ENCODE data around the gene HSF4. TPM values are rescaled to one million over a fixed set of nuclear protein-coding genes. Genes with fewer than 3 reads are reported as not detected.
A peak's percentile ranks its signal among the peaks of the same experiment; 100 is the strongest.

Gene HSF4
- total and polyA plus RNA-seq, 2 of the 4 experiments (the other 2 are of a cell fraction) = 0.54 to 7.5 TPM

GRCh38 chr16:67198238-67198734, 33.7 kb downstream of the HSF4 start:
- Histone ChIP-seq H3K4me3 (ENCODE audit: insufficient read depth, low read depth, low read length) (no peak overlapping the region), H4K20me1 (ENCODE audit: insufficient read depth, low read length) (peaks cover 21% of the 10 kb centered on the region), H3K9me1 (ENCODE audit: insufficient read depth, low read length) (peaks cover 4% of the 10 kb centered on the region; the same call in 1 of the 2 replicates), H3K27ac (ENCODE audit: insufficient read depth, low read length) (no peak overlapping the region), H3K79me1 (ENCODE audit: low read depth in 1 of 2, low read length in 2 of 2) (peaks cover 16 to 36% of the 10 kb centered on the region in 2 experiments), H4K91ac (ENCODE audit: insufficient read depth, low read depth, low read length) (no peak overlapping the region), H3K9me3 (ENCODE audit: control insufficient read depth, insufficient read depth, low read length) (no peaks in the 10 kb centered on the region), H3K9ac (ENCODE audit: low read depth, low read length) (no peak overlapping the region), H2AFZ (replicated peaks; ENCODE audit: low read length, poor library complexity) (no peak overlapping the region), H3K4ac (ENCODE audit: low read depth, low read length) (no peak overlapping the region), H3K4me1 (ENCODE audit: control insufficient read depth, insufficient read depth, low read length) (peaks cover 2% of the 10 kb centered on the region; the same call in 1 of the 2 replicates), H2BK5ac (ENCODE audit: low read depth, low read length, poor library complexity, severe bottlenecking) (no peak overlapping the region), H3K14ac (replicated peaks; ENCODE audit: low read depth, low read length) (no peak overlapping the region), H2AK9ac (replicated peaks; ENCODE audit: low read depth, low read length, poor library complexity) (peak overlapping the region; percentile 70), H3K4me2 (ENCODE audit: low read depth, low read length) (no peak overlapping the region), H2BK15ac (ENCODE audit: low read depth, low read length) (no peak overlapping the region), H3K56ac (ENCODE audit: extremely low read depth, insufficient read depth, low read length) (no peak overlapping the region), H2BK120ac (ENCODE audit: low read depth, low read length) (no peak overlapping the region), H3K18ac (ENCODE audit: low read depth, low read length) (no peak overlapping the region), H4K8ac (ENCODE audit: low read depth in 2 of 2, low read length in 2 of 2) (no peak overlapping the region), H3K23ac (ENCODE audit: low read depth, low read length) (no peak overlapping the region), H4K5ac (ENCODE audit: low read depth, low read length) (no peak overlapping the region), H2AK5ac (ENCODE audit: low read depth, low read length) (no peak overlapping the region), H3K36me3 (ENCODE audit: control insufficient read depth, insufficient read depth, low read length) (peaks cover 69% of the 10 kb centered on the region), H2BK20ac (ENCODE audit: low read depth, low read length) (no peak overlapping the region), H3K27me3 (ENCODE audit: control insufficient read depth, insufficient read depth, low read length) (no peaks in the 10 kb centered on the region)
- dilution Hi-C loops (cut with HindIII; ENCODE audit: low sequenced_read_pairs, unreplicated experiment) = no loop called here
- 77% methylated on average over 4 of the region's 12 CpGs; no CpG with 5 or more reads in 1 of the 2 experiments for WGBS, 2 experiments (ENCODE audit: extremely low coverage in 2 of 2, insufficient read length in 1 of 2)
- peak; percentile 64 for ATAC-seq (ENCODE audit: low read depth)
- TF ChIP-seq CTCF (conservative IDR thresholded peaks at IDR 0.05; ENCODE audit: low read depth, low read length) (peak; percentile 77), RAD21 (IDR thresholded peaks at IDR 0.05; ENCODE audit: low read length) (peak; percentile 50), RFX5 (IDR thresholded peaks at IDR 0.05; ENCODE audit: low read depth, low read length) (no peak), SMC3 (IDR thresholded peaks at IDR 0.05; ENCODE audit: low read depth, low read length) (peak; percentile 45), POLR2A (IDR thresholded peaks at IDR 0.05; ENCODE audit: low read depth, low read length) (no peak)
- intact Hi-C loops (cut with micrococcal nuclease) = no loop called here
- ChIA-PET POLR2A (ENCODE audit: unreplicated experiment) (interaction anchor here (0.9 kb wide), 1 partner anchor 28 kb away, joined by 5 read pairs; the partner anchor contains the start of gene TMEM208), CTCF (interaction anchor here (1.1 kb wide), 1 partner anchor 13 kb away, joined by 3 read pairs; no protein-coding TSS in a partner anchor)
- in situ Hi-C loops (cut with MboI; ENCODE audit: low sequenced_read_pairs) = no loop called here
- TSS peak; percentile 77 for BruUV-seq (replicated peaks)
- peak; percentile 29 for DNase-seq
